Epidermal melanocyte (primary cell): ENCODE measurements around the gene ZFP69B.

Experiments
- DNase-seq: peaks from one replicate; pipeline ENCODE4 v3.0.0; 2011; ENCODE audit warnings: low spot score; ENCODE audit not compliant: insufficient read length

Gene ZFP69B

GRCh38 chr1:40449684-40450494 lies at the start of gene ZFP69B:
Gene ZFP69B (plus strand): TSS chr1:40450476. CDS start chr1:40450962, 486 bp downstream.
- DNase-seq, result peak; percentile 87

DNA sequence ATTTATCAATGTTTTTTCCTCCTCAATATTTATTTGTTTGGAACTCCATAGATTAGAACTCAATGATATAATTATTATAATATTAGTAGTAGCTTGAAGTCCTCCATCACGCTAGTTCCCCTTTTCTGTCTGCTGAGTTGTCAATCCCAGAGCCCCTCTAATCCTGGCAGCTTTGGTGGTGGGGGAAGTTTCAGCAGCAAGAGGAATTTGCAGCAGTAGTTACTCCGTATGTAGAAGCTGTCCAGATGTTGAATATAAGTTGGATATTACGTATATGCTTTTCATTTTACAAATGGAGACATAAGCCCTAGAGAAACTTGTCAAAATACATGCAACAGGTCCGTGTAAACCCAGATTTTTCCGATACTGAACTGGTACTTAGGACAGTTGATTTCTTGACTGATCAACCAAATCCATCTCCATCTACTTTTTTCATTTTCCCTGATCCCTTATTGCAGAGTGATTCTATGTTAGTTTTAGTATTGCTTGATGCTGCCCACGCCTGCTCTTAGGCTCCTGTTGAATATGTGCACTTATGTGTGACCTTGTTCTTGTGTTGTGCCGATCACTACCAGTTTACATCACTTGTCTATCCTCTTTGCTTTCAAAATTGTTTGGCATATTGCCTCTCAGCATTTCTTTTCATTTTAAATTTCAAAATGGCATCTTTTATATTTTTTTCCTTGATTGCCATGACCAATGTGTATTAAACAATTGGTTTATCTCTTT lies 48.6 kb upstream of the ZFP69B start:
- no peak for DNase-seq

DNA sequence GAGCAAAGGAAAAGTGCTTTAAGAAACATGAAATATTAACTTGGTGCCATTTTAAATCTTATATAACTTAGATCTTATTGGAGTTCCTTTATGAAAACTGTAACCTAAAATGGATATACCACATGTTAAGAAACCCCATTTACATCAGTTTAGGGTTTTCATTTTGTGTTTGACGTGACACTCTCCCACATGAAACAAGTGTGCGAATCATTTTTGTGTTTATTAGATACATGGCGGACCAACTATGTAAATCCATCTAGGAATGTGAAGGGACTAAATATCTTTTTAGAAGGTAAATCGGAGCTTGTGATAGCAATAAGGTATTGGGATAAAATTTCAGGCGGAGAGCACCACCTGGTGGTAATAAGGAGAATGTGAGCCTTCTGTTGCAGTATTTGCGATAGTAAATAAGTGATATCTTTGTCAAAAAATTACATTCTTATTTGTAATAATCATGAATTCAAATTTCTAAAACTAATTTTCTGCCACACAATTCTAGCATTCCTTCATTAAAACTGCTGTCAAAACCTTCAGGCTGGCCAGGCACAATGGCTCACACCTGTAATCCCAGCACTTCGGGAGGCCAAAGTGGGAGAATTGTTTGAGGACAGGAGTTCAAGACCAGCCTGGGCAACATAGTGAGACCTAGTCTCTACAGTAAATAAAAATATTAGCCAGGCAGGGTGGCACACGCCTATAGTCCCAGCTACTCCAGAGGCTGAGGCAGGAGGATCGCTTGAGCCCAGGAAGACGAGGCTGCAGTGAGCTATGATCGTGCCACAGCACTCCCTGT lies 45.4 kb upstream of the ZFP69B start:
- peak; percentile 30 for DNase-seq

DNA sequence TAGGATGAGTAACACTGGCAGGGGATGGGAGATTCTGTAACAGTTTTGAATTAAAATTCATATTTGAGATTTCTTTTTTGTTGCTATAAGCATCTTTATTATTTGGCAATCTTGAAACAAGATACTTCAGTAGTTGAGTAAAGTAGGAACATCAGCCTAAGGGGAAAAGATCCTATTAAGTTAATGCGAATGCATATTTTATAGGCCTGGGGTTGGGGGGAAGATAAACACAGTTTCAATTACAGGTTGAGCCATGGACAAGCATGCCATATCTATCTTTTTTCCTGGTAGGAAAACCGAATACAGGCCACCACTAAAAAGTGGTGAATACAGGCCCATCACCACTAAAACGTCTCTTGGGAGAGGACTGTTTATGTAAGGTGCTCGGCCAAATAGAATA lies 44.5 kb upstream of the ZFP69B start:
- DNase-seq, result no peak

GRCh38 chr1:40407453-40407852 lies 42.8 kb upstream of the ZFP69B start:
- DNase-seq, result no peak

GRCh38 chr1:40409467-40409866 lies 40.8 kb upstream of the ZFP69B start:
- DNase-seq, result no peak

DNA sequence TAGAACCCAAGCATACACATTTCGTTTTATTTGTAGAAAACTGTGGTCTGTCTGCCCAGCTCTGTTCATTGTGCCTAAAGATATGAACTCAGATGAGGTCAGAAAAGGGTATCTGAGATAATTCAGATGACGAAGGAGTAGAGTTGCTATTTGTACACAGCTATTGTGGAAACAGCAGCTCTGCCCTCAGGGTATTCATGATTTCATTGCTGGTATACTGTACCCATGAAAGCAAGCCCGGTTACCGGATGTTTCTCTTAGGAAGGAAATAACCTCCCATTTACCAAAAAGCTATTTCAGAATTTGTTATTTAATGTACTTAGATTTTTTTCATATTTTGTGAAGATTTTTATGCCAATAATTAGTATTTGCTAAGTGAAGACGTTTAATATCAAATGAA lies 39.0 kb upstream of the ZFP69B start:
- peak; percentile 58 for DNase-seq

DNA sequence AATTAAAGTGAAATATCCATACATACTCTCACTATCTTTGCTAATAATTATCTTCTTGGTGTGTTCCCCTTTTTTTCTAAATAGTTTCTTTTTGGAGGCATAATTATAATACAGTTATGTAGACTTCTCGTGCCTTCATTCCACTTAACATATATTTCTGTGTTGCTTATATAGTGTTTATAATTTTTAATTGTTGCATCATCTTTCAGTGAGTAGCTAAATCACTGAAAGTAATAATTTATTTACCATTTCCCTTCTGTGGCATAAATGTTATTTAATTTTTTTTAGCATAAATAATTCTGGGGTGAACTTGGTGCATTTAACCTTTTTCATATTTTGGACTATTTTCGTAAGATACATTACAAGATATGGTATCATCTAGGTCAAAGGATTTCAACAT lies 38.4 kb upstream of the ZFP69B start:
- DNase-seq, result no peak

DNA sequence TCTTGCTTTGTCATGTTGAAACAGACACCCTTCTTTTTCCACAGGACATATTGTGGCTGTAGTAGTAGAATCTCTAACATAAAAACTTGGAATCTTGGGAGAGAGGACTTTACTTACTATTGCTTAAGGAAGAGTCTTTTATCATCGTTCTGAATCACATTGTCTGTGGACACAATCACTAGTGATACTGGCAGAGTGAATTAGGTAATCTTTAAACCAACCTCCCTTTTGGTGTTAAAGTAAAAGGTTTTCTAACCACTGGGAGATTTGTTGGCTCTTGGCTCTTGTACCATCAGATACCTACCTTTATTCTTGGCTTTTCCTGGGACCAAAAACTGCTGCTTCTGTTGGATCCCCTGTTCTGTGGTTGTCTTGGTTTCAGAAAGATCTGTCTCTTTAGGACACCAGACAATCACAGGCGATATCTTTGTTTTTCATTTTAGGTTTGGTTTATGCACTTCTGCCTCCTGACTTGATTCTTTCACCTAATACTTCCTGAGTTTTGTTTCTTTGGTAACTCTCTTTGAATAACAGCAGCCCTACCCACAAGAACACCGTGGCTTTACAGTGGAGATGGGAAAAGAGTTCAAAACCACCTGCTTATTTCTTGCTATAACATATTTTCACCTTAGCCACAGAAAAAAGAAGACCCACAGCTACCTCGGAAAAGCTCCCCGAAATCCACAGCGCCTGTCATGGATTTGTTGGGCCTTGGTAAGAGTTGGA lies 36.6 kb upstream of the ZFP69B start:
- DNase-seq, result no peak

DNA sequence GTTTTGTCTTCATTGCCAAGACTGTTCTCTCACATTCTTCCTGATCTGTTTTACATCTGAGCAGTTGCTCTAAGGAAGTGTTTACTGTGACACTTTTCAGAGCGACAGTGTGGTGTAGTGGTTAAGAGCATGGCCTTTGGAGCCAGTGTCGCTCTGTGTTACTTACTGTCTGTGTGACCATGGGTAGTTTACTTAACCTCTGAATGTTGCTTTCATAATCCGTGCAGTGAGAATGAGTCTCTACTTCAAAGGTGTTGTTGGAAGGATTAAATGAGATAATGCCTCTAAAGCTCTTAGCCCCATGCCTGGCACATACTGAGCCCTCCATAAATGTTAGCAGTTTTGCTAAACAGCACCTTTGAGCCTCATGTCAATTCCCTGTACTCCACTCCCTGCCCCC lies 35.9 kb upstream of the ZFP69B start:
- no peak for DNase-seq

- DNase-seq, result no peak
Observed at GRCh38 chr1:40416709-40417108, 33.6 kb upstream of the ZFP69B start.

DNA sequence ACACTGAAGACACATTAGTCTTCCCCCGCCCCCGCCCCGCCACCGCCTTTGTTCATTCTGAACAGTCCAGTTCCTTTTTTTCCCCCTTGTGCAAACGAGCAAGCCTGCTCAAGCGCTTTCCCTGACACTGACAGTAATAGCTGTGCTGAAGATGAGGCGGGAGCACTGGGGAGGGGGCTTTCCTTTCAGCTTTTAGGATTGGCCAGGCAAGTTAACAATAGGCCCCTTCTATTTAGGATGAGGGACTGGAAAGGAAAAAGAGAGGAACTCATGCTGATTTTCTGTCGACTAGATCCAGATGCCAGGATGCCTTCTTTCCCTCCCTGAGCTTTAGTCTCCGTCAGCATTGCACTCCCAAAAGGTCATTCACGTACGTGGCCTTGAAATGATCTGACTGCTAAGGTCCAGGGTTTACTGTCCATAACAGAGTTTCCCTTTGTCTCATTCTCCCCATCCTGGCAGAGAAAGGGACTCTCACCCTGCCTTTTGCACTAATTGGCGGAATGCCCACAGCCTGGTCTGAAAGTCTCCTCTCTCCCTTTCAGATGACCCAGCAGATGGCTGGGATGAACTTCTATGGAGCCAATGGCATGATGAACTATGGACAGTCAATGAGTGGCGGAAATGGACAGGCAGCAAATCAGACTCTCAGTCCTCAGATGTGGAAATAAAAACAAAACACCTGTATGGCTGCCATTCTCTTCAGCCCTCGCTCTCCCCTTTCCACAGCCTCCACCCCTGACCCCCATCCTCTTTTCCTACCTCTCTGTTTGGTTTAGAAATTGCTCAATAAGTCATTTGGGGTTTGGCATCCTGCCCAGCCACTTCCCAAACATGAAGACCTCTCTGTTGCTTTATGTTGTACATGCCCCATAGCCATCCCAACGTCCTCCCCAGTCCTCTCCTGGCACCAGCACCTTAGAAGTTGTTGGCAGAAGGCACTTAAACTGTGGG lies 28.6 kb upstream of the ZFP69B start:
- no peak for DNase-seq

DNA sequence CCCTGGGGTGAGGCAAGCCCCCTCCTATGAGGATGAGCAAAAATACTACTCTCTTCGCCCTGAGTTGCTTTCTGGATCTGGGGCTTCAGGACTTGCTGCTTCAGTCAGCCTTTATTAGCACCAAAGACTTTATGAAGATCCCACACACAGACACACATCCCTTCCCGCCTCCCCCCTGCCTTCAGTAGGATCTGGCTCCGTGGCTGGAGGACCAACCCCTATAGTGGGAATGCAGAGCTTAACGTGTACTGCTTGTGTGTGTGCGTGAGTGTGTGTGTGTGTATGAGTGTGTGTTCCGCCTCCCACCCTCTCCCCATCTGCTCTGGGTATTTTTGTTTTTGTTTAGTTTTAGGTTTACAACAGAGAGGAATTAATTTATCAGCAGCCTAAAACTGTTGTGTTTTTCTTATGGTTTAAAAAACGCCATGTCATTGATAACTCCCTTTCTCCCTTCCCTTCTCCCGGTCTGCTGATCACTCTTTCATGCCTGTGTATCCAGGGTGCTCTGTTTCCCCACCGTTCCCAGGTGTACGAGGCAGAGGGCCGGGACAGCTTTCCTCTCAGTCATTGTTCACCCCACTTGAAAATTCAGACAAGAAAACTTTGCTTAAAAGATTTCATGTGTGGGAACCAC lies 27.5 kb upstream of the ZFP69B start:
- DNase-seq, result no peak

GRCh38 chr1:40423264-40423642 lies 27.0 kb upstream of the ZFP69B start:
- DNase-seq, result no peak

GRCh38 chr1:40423951-40424618 lies 26.2 kb upstream of the ZFP69B start:
- DNase-seq, result no peak

DNA sequence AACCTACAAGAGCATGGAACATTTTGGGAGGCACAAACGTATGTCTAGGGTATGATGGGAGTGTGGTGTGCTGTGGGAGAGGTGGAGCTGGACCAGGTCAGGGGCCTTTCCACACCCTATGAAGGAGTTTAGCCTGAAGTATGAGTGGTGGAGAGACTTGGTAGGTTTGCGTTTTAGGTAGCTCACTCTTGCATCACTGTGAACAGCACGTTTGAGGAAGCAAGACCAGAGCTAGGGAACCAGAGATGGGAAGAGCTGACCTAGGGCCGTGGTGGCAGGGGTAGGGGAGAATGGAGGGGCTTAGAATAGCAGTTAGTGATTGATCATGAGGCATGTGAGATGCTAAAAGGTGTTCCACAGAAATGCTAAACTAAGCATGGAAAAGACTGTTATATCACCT lies 25.1 kb upstream of the ZFP69B start:
- no peak for DNase-seq

GRCh38 chr1:40431385-40431784 lies 18.9 kb upstream of the ZFP69B start:
- no peak for DNase-seq

- no peak for DNase-seq
Observed at GRCh38 chr1:40432644-40433390, 17.5 kb upstream of the ZFP69B start.

- DNase-seq, result no peak
Observed at GRCh38 chr1:40435471-40435870, 14.8 kb upstream of the ZFP69B start.
